ENCODE results near the gene GNPTAB. TPM values are rescaled to one million over a fixed set of nuclear protein-coding genes. Genes with fewer than 3 reads are reported as not detected.

Gene GNPTAB
- total and polyA plus RNA-seq, 2 of the 13 experiments (the other 11 are each of a cell fraction or from before 2014, with no cell fraction given) = 13.6 to 19.4 TPM

DNA sequence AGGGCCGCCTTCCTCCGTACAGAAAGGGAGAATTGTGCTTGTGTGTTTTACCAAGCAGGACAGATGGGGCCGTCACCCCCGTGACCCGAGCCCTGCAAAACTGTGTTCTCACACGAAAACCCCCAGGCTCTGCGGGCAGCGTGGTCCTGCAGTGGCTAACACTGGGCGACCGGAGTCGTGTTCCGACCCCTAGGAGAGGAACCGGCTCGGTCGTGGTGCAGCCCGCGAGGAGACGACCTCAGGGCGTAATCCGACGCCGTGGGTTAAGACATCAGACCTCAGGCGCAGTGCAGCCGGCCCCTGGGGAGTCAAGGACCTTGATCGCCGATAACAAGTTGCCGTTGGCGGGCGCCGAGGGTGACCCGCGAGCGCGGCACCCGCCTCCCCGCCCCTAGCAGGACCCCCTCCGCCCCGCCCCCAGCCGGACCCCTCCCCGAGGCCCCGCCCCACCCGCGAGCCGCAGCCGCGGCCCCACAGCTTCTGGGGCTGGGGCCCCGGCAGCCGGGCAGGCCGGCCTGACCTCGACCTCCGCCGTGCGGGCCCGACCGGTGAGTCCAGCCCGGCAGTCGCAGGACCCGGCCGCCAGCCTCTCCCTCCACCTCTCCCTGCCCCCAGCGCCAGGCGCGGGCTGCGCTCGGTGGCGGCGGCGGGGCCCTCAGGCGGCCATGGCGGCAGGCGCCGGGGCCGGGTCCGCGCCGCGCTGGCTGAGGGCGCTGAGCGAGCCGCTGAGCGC is 133.4 kb downstream of the GNPTAB start, which contains the start of gene CHPT1 (continued):
- TF ChIP-seq, protein P1, sequence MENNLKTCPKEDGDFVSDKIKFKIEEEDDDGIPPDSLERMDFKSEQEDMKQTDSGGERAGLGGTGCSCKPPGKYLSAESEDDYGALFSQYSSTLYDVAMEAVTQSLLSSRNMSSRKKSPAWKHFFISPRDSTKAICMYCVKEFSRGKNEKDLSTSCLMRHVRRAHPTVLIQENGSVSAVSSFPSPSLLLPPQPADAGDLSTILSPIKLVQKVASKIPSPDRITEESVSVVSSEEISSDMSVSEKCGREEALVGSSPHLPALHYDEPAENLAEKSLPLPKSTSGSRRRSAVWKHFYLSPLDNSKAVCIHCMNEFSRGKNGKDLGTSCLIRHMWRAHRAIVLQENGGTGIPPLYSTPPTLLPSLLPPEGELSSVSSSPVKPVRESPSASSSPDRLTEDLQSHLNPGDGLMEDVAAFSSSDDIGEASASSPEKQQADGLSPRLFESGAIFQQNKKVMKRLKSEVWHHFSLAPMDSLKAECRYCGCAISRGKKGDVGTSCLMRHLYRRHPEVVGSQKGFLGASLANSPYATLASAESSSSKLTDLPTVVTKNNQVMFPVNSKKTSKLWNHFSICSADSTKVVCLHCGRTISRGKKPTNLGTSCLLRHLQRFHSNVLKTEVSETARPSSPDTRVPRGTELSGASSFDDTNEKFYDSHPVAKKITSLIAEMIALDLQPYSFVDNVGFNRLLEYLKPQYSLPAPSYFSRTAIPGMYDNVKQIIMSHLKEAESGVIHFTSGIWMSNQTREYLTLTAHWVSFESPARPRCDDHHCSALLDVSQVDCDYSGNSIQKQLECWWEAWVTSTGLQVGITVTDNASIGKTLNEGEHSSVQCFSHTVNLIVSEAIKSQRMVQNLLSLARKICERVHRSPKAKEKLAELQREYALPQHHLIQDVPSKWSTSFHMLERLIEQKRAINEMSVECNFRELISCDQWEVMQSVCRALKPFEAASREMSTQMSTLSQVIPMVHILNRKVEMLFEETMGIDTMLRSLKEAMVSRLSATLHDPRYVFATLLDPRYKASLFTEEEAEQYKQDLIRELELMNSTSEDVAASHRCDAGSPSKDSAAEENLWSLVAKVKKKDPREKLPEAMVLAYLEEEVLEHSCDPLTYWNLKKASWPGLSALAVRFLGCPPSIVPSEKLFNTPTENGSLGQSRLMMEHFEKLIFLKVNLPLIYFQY (CRISPR knock-in tag; IDR thresholded peaks at IDR 0.05; ENCODE audit: borderline replicate concordance) = peak; percentile 18; the same call in 1 of the 2 replicates
- TF ChIP-seq TP53 (CRISPR knock-in tag; conservative IDR thresholded peaks at IDR 0.05) (0 out of 2 replicates have a peak, but pooled peaks have one; percentile 46), SNAPC2 (CRISPR knock-in tag; IDR thresholded peaks at IDR 0.05) (no peak), STAG1 (CRISPR knock-in tag; IDR thresholded peaks at IDR 0.05) (peak; percentile 2; the same call in 1 of the 2 replicates), GLI4 (CRISPR knock-in tag; IDR thresholded peaks at IDR 0.05; ENCODE audit: borderline replicate concordance) (peak; percentile 56; the same call in 1 of the 2 replicates), GATAD2A (CRISPR knock-in tag; IDR thresholded peaks at IDR 0.05) (0 out of 2 replicates have a peak, but pooled peaks have one; percentile 19), ZFP1 (CRISPR knock-in tag; IDR thresholded peaks at IDR 0.05) (no peak), RBFOX2 (IDR thresholded peaks at IDR 0.05; ENCODE audit: low read depth, low read length) (peak; percentile 29; the same call in 1 of the 2 replicates), ZMAT3 (CRISPR knock-in tag; conservative IDR thresholded peaks at IDR 0.05) (peak; percentile 47; the same call in 1 of the 2 replicates), ZNF891 (CRISPR knock-in tag; IDR thresholded peaks at IDR 0.05) (0 out of 2 replicates have a peak, but pooled peaks have one; percentile 19), ZFP82 (CRISPR knock-in tag; IDR thresholded peaks at IDR 0.05; ENCODE audit: borderline replicate concordance) (peak; percentile 73; the same call in 1 of the 2 replicates), ZNF772 (CRISPR knock-in tag; IDR thresholded peaks at IDR 0.05) (0 out of 2 replicates have a peak, but pooled peaks have one; percentile 2), MED13 (CRISPR knock-in tag; IDR thresholded peaks at IDR 0.05) (peak; percentile 49), HNF4A (CRISPR knock-in tag; IDR thresholded peaks at IDR 0.05) (peak; percentile 78; the same call in 1 of the 2 replicates)
- TF ChIP-seq, protein P2, sequence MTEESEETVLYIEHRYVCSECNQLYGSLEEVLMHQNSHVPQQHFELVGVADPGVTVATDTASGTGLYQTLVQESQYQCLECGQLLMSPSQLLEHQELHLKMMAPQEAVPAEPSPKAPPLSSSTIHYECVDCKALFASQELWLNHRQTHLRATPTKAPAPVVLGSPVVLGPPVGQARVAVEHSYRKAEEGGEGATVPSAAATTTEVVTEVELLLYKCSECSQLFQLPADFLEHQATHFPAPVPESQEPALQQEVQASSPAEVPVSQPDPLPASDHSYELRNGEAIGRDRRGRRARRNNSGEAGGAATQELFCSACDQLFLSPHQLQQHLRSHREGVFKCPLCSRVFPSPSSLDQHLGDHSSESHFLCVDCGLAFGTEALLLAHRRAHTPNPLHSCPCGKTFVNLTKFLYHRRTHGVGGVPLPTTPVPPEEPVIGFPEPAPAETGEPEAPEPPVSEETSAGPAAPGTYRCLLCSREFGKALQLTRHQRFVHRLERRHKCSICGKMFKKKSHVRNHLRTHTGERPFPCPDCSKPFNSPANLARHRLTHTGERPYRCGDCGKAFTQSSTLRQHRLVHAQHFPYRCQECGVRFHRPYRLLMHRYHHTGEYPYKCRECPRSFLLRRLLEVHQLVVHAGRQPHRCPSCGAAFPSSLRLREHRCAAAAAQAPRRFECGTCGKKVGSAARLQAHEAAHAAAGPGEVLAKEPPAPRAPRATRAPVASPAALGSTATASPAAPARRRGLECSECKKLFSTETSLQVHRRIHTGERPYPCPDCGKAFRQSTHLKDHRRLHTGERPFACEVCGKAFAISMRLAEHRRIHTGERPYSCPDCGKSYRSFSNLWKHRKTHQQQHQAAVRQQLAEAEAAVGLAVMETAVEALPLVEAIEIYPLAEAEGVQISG (CRISPR knock-in tag; IDR thresholded peaks at IDR 0.05) = peak; percentile 37
- TF ChIP-seq, protein P3, sequence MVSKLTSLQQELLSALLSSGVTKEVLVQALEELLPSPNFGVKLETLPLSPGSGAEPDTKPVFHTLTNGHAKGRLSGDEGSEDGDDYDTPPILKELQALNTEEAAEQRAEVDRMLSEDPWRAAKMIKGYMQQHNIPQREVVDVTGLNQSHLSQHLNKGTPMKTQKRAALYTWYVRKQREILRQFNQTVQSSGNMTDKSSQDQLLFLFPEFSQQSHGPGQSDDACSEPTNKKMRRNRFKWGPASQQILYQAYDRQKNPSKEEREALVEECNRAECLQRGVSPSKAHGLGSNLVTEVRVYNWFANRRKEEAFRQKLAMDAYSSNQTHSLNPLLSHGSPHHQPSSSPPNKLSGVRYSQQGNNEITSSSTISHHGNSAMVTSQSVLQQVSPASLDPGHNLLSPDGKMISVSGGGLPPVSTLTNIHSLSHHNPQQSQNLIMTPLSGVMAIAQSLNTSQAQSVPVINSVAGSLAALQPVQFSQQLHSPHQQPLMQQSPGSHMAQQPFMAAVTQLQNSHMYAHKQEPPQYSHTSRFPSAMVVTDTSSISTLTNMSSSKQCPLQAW (CRISPR knock-in tag; IDR thresholded peaks at IDR 0.05) = peak; percentile 60; the same call in 1 of the 2 replicates
- TF ChIP-seq, protein P4, sequence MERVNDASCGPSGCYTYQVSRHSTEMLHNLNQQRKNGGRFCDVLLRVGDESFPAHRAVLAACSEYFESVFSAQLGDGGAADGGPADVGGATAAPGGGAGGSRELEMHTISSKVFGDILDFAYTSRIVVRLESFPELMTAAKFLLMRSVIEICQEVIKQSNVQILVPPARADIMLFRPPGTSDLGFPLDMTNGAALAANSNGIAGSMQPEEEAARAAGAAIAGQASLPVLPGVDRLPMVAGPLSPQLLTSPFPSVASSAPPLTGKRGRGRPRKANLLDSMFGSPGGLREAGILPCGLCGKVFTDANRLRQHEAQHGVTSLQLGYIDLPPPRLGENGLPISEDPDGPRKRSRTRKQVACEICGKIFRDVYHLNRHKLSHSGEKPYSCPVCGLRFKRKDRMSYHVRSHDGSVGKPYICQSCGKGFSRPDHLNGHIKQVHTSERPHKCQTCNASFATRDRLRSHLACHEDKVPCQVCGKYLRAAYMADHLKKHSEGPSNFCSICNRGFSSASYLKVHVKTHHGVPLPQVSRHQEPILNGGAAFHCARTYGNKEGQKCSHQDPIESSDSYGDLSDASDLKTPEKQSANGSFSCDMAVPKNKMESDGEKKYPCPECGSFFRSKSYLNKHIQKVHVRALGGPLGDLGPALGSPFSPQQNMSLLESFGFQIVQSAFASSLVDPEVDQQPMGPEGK (CRISPR knock-in tag; IDR thresholded peaks at IDR 0.05) = peak; percentile 75
- TF ChIP-seq, protein P5, sequence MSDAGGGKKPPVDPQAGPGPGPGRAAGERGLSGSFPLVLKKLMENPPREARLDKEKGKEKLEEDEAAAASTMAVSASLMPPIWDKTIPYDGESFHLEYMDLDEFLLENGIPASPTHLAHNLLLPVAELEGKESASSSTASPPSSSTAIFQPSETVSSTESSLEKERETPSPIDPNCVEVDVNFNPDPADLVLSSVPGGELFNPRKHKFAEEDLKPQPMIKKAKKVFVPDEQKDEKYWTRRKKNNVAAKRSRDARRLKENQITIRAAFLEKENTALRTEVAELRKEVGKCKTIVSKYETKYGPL (CRISPR knock-in tag; IDR thresholded peaks at IDR 0.05) = peak; percentile 55; the same call in 1 of the 2 replicates
